Mesothelial cell of epicardium (in vitro differentiated cells): ENCODE data around the gene SMIM1. TPM values are rescaled to one million over a fixed set of nuclear protein-coding genes. Genes with fewer than 3 reads are reported as not detected.

ENCODE experiments used
- DNase-seq, 2 experiments: peaks; one replicate each; pipeline ENCODE4 v3.0.0; 2021; ENCODE audit warnings: low spot score in 2 of 2; ENCODE audit not compliant: unreplicated experiment in 2 of 2
- H3K27ac Mint-ChIP-seq: 2 replicates; pipeline ENCODE4 v1.8.0; 2021; ENCODE audit warnings: mixed read lengths
- H3K27me3 Mint-ChIP-seq: 2 replicates; pipeline ENCODE4 v1.8.0; 2021; ENCODE audit warnings: low read depth, mixed read lengths
- H3K36me3 Mint-ChIP-seq: 2 replicates; pipeline ENCODE4 v1.8.0; 2021; ENCODE audit warnings: mixed read lengths
- H3K4me1 Mint-ChIP-seq: 2 replicates; pipeline ENCODE4 v1.8.0; 2021; ENCODE audit warnings: mixed read lengths
- H3K4me3 Mint-ChIP-seq: 2 replicates; pipeline ENCODE4 v1.8.0; 2021; ENCODE audit warnings: mild to moderate bottlenecking, moderate library complexity, mixed read lengths
- H3K9me3 Mint-ChIP-seq: 2 replicates; pipeline ENCODE4 v1.8.0; 2021; ENCODE audit warnings: mixed read lengths
- total RNA-seq: library from RNA; stranded (reverse); gene quantifications from 3 replicates; pipeline ENCODE4 v1.2.1, GENCODE V29; 2021
- TF ChIP-seq, protein P1 (sequence below): fragments of 200-600 bp; sonication (generic); IDR thresholded peaks from one replicate; pipeline ENCODE4 v1.5.0; 2021; ENCODE audit warnings: antibody characterized with exemption; ENCODE audit not compliant: unreplicated experiment

The SMIM1 gene
- total RNA-seq, 1 donor from 2014 or later: 11.6 TPM

DNA sequence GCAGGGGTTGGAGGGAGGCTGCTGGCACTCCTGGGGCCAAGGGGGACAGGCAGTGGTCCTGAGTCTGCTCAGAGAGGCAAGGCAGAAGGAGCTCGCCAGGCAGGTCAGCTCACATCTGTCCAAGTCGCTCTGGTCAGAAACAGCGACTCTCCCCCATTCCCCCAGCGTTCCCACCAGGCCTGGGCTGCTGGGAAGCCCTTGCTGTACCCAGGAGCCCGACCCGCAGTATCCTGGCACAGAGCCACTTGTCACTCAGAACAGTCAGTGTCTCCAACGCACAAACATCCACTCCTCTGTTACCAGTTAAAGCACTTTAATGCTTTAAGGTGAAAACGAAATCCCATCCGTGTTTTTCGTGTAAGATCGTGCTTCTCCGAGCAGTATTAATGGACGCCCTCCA is 36.9 kb upstream of the SMIM1 start:
- no peak for DNase-seq
- TF ChIP-seq, protein P1, sequence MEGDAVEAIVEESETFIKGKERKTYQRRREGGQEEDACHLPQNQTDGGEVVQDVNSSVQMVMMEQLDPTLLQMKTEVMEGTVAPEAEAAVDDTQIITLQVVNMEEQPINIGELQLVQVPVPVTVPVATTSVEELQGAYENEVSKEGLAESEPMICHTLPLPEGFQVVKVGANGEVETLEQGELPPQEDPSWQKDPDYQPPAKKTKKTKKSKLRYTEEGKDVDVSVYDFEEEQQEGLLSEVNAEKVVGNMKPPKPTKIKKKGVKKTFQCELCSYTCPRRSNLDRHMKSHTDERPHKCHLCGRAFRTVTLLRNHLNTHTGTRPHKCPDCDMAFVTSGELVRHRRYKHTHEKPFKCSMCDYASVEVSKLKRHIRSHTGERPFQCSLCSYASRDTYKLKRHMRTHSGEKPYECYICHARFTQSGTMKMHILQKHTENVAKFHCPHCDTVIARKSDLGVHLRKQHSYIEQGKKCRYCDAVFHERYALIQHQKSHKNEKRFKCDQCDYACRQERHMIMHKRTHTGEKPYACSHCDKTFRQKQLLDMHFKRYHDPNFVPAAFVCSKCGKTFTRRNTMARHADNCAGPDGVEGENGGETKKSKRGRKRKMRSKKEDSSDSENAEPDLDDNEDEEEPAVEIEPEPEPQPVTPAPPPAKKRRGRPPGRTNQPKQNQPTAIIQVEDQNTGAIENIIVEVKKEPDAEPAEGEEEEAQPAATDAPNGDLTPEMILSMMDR: no peak
- no peaks in the 10 kb centered on the region for H3K9me3 Mint-ChIP-seq
- H3K36me3 Mint-ChIP-seq: peaks cover 9% of the 10 kb centered on the region
- H3K4me3 Mint-ChIP-seq: no peak overlapping the region
- H3K27me3 Mint-ChIP-seq: peaks cover 6% of the 10 kb centered on the region
- no peak overlapping the region for H3K27ac Mint-ChIP-seq
- H3K4me1 Mint-ChIP-seq: no peaks in the 10 kb centered on the region

DNA sequence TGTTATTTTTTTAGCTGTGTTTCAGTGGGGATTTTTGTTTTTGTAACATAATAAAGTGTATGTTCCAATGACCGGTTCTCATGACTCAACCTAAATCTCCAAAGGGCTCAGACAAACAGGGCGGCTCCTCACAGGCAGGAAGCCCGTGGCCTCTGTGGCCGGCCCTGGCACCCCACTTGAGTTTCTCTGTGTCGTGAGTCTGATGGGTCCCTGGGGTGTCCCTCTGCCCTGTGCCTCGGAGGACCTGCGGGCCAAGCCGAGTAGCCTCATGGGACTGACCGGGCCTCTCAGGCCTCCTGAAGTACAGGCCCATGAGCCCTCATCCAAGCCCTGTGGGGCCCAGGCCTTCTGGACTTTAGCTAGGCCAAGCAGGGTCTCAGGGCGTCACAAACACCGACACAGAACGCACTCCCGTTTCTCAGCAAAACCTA is 36.4 kb upstream of the SMIM1 start:
- H3K36me3 Mint-ChIP-seq: peaks cover 9% of the 10 kb centered on the region
- no peaks in the 10 kb centered on the region for H3K4me1 Mint-ChIP-seq
- no peaks in the 10 kb centered on the region for H3K9me3 Mint-ChIP-seq
- no peak for DNase-seq
- H3K27ac Mint-ChIP-seq: no peak overlapping the region
- H3K27me3 Mint-ChIP-seq: peaks cover 4% of the 10 kb centered on the region
- H3K4me3 Mint-ChIP-seq: no peak overlapping the region
- TF ChIP-seq, protein P1: no peak

DNA sequence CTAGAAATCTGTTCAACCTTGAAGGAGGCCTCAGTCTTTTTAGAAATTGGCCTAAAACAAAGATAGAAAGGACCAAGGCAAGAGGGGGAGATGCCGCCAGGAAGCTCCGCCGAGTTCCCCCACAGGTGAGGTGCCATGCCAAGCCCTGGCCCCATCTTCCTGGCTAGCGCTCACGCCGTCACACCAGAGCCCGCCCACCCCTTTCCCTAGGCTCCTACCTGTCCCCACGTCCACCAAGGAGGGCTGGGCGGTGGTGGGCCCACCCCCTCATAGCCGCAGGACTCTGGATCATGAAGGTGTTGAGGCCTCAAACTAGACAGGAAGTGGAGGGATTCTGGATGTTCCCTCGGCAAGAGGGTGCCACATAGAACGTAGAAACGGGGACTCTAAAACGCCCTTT is 35.8 kb upstream of the SMIM1 start:
- H3K27me3 Mint-ChIP-seq: peaks cover under 1% of the 10 kb centered on the region
- DNase-seq: no peak
- H3K4me3 Mint-ChIP-seq: no peak overlapping the region
- H3K4me1 Mint-ChIP-seq: no peaks in the 10 kb centered on the region
- no peaks in the 10 kb centered on the region for H3K9me3 Mint-ChIP-seq
- TF ChIP-seq, protein P1: no peak
- no peak overlapping the region for H3K27ac Mint-ChIP-seq
- peaks cover 12% of the 10 kb centered on the region for H3K36me3 Mint-ChIP-seq

DNA sequence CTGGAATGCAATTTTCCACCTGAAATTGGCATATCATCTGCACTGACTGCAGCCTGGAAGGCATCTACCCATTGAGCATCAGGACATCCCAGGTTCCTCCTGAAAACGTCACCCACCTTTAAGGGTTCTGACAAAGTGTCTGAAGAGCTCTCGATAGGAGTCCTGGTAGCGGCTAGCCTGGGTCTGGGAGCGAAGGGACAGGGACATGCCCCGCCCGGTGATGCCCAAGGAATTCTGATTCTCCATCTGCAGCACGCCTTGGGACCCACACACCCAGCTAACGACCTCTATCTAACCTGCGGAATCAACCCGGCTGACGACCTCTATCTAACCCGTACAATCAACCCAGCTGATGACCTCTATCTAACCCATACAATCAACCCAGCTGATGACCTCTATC is 33.6 kb upstream of the SMIM1 start:
- Mint-ChIP-seq H3K36me3 (peaks cover 16% of the 10 kb centered on the region), H3K27me3 (no peaks in the 10 kb centered on the region), H3K4me1 (no peaks in the 10 kb centered on the region), H3K9me3 (no peaks in the 10 kb centered on the region), H3K4me3 (no peak overlapping the region), H3K27ac (no peak overlapping the region)
- TF ChIP-seq, protein P1: no peak
- no peak for DNase-seq

DNA sequence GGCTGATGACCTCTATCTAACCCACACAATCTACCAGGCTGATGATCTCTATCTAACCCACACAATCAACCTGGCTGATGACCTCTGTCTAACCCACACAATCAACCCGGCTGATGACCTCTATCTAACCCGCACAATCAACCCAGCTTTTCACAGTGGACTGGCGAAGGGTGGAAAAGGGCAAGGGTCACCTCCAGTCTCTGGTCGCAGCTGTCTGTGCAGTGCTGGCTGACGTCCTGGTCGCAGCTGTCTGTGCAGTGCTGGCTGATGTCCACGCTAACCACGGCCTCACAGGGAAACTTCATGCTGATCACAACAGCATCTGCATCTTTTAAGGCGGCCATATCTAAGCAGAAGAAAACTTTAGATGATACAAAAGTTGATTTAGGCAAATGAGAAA is 32.5 kb upstream of the SMIM1 start:
- no peaks in the 10 kb centered on the region for H3K27me3 Mint-ChIP-seq
- peaks cover 16% of the 10 kb centered on the region for H3K36me3 Mint-ChIP-seq
- H3K27ac Mint-ChIP-seq: no peak overlapping the region
- TF ChIP-seq, protein P1: no peak
- H3K9me3 Mint-ChIP-seq: no peaks in the 10 kb centered on the region
- DNase-seq: no peak
- peaks cover 7% of the 10 kb centered on the region for H3K4me1 Mint-ChIP-seq
- H3K4me3 Mint-ChIP-seq: no peak overlapping the region

DNA sequence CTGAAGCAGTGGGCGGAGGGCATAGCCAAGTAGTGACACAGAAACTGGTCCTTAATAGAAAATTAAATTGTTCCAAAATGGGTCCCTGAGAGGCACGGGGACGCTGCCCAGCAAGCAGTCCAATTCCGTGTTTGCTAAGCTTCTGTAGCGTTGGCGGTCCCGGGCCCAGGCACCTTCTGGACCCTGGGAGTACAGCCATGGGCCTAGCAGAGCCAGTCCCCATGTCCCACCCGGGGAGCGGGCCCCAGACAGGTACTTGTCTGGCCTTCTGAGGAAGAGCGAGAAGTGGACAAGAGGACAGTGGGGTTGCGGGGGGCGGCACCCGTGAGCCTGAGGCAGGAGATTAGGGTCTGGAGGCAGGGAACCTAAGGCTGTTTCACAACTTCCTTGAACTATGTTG is 31.8 kb upstream of the SMIM1 start:
- DNase-seq: no peak
- H3K4me3 Mint-ChIP-seq: no peak overlapping the region
- H3K27ac Mint-ChIP-seq: no peak overlapping the region

More for the DNA sequence above, 31.8 kb upstream of the SMIM1 start:
- no peaks in the 10 kb centered on the region for H3K27me3 Mint-ChIP-seq
- peaks cover 15% of the 10 kb centered on the region for H3K36me3 Mint-ChIP-seq
- no peaks in the 10 kb centered on the region for H3K9me3 Mint-ChIP-seq
- TF ChIP-seq, protein P1: no peak
- peaks cover 14% of the 10 kb centered on the region for H3K4me1 Mint-ChIP-seq
